NCI-H446 treated with DMSO at 0.1 percent for 48 hours (cell line): ENCODE data around the gene EDN2.

Experiments
- DNase-seq: peaks from one replicate; lab custom pipeline; 2025; lab: John Stamatoyannopoulos, UW

The EDN2 gene

GRCh38 chr1:41517062-41517438 is 32.6 kb upstream of the EDN2 start:
- no peak for DNase-seq

DNA sequence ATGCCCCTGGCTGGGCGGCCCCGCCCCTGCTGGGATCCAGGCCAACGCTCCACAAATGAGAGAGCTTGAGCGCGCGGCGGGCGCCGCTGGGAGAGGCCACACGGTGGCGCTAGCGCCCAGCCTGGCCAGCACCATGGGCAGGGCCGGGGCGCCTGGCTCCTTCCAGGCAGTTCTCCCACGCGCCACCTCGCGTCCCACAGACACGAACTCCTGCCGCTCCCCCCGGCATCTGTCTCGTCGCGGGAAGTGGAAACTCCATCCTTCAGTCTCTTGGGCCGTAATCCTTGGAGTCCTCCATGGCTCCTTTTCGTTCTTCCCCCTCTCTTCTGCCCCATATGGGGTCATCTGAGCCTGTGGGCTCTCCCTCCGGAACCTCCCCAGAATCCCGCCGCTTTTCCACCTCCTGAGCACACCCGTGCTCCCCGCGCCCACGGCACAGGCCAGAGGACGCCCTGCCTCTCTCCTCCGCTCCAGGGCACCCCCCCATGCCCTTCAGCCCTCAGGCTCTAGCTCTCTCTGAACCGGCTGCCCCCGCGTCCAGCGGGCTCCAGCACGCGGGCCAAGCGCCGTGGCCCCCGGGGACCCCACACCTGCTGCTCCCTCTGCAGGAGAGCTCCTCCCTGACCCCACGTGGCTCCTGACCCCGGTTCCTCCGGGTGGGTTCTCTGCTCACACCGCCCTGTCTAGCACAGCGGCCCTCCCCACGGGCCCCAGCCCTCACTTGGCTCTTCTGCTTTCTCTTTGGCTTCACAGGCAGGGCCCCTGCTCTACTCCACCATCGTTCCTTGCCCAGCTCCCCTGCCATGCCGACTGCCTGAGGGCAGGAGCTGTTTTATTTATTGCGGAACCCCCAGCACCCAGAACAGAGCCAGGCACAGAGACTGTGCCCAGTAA is 31.9 kb upstream of the EDN2 start:
- DNase-seq, result peak; percentile 74

GRCh38 chr1:41515778-41516167 is 31.3 kb upstream of the EDN2 start:
- DNase-seq, result no peak

DNA sequence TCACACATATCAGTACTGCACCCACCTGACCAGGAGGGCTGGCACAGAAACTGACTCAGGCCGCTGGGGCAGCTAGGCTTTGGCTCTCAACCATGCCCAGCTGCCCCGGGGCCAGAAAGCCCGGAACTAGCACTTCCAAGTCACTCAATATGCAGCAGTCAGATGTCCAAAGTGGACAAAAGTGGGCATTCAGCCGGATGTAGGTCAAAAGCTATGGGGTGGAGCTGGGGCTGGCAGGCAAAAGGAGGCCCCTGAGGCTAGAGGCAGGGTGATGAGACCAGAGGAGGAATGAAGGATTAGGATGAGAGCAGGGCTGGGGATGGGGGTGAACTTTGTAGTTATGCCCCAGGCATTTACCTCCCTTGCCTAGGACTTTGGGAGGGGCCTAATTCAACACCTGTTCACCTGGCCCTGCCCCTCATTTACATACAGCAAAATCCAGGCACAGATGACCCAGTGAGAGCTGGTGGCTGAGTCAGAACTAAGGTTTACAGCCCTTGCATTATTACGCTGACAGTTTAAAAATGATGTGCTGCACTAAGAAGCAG is 30.7 kb upstream of the EDN2 start:
- DNase-seq, result no peak

DNA sequence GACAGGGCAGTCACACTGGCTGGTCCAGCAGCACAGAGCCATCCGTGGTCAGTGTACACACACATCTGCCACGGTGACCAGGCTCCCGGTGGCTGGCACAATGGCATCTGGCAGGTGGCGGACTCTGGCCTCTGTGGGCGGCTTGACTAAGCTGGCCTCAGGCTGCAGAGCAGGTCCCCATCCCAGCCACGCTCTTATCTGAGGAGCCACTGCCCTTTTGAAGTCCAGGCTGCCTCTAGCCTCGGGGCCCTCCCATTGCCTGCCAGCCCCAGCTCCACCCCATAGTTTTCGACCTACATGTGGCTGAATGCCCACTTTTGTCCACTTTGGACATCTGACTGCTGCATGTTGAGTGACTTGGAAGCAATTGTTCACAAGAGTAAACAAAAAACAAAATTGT is 29.9 kb upstream of the EDN2 start:
- DNase-seq, result no peak

DNA sequence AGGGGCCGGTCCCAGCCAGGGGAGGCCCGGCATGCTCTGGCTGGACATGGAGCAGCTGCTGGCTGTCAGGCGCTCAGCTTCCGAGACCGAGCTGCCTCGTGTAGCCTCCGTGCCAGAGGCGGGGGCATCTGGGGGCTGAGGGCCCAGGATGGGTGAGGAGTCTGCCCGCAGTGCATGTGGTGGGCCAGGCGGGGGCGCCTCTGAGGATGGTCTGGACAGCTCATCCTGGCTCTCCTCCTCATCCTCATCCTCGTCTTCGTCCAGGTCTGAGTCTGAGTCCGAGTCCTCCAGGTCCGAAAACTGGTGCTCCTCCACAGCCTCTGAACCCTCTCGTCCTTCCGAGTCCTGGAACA is 28.9 kb upstream of the EDN2 start:
- no peak for DNase-seq

DNA sequence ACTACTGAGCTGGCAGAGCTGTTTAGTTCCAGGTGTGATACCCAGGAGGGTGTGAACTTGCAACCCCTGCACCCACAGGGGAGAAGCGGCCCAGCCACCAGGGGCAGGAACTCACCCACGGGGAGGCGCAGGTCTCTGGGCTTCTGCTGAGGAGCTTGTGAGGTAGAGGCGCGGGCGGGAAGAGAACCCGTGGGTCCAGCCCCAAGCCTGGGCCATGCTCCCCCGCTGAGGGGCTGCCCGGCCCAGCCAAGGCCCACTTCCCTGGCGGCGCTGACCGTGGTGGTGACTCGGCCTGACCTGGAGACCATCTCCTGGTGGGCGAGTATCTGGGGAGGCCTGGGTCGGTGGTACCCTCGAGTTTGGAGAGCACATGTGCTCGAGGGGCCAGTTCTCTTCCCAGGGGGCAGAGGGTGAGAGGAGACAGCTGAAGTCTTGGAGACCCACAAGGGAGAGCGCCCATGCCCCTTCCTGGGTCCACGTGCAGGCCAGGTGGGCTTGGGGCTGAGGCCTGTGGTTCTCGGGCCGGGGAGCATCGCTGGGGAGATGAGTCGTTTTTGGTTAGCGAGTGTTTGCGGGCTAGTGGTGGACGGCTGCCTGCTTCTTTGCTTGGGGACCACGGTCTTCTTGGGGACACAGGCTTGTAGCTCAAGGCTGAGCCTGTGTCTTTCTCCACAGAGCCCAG is 28.4 kb upstream of the EDN2 start:
- no peak for DNase-seq

DNA sequence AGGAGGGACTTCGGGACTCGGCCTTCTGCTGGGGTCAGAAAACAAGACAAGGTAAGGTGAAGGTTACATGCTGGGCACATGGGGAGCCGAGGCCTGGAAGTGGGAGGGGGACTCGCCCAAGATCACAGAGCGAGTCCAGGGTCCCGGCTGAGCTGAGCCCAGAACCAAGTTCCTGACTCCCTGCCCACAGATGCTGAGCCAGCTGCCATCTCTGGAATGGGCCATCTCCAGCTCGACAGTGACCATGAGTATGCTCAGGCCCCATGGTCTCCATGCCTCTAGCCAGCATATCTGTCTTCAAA is 26.7 kb upstream of the EDN2 start:
- no peak for DNase-seq

DNA sequence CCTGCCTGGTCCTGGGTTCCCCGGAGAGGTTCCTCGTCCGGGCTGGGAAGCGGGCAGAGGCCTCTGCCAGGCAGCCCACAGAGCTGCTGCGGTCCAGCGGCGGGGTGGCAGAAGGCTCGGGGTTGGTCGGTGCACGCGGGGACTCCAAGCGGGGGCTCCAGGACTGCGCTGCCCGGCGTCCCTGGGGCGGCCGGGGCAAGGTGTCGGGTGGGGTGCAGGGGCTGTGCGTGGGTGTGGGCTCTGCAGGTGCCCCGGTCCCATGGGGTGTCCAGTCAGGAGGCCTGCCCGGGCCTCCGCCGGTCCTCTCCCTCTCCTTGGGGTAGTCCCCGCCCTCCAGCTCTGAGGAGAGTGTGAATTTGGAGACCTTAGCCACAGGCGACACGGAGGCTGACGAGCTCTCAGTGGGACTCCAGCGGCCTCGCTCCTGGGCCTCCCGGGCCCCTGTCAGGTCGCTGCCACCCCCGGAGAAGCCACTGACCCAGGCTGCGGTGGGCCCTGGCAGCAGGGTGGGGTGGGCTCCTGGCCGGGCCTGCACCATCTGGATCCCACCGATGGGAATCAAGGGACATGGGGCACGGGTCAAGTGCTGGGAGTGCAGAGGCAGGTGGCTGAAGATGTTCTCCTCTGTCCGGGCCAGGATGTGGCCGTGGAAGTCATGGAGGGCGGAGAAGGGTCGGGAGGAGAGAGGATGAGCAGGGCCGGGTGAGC is 26.2 kb upstream of the EDN2 start:
- DNase-seq, result no peak

GRCh38 chr1:41509270-41509671 is 24.8 kb upstream of the EDN2 start:
- no peak for DNase-seq

DNA sequence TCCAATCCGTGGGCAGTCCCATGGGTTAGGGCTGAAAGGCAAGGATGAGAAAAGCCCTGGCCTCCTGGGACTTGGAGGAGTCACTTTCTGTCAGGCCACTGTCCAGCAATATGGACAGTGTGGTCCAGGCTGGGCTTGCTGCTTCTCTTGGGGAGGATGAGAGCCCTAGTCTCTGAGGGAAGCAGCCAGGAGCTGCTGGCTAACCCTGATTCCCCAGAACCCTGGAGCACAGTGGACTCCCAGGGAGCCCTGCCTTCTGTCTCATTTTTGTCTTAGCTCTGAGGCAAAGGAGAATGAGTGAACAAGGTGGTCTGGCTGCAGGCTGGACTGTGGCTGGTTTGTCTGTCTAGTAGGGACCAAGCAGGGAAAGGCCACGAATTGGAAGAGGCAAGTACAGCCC is 23.8 kb upstream of the EDN2 start:
- DNase-seq, result no peak

DNA sequence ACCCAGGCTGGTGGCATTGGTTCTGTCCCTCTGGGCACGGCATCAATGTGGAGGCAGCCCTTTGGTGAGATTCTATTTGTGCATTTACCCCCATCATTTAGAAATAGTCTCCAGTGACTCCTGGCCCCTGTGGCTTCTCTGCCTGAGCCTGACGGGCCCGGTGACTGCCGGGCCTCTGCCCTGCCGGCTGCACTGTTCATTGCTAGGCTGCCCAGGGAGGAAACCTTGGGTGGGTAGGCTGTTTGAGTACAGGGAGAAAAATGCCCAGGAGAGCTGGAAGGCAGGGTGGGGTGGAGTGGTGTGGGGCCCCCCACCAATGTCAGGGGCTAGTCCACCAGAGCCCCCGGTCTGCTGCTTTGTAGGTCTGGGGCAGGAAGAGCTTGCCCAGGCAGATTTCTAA is 23.4 kb upstream of the EDN2 start:
- no peak for DNase-seq

- no peak for DNase-seq
Observed at GRCh38 chr1:41507110-41507720, 22.7 kb upstream of the EDN2 start.

DNA sequence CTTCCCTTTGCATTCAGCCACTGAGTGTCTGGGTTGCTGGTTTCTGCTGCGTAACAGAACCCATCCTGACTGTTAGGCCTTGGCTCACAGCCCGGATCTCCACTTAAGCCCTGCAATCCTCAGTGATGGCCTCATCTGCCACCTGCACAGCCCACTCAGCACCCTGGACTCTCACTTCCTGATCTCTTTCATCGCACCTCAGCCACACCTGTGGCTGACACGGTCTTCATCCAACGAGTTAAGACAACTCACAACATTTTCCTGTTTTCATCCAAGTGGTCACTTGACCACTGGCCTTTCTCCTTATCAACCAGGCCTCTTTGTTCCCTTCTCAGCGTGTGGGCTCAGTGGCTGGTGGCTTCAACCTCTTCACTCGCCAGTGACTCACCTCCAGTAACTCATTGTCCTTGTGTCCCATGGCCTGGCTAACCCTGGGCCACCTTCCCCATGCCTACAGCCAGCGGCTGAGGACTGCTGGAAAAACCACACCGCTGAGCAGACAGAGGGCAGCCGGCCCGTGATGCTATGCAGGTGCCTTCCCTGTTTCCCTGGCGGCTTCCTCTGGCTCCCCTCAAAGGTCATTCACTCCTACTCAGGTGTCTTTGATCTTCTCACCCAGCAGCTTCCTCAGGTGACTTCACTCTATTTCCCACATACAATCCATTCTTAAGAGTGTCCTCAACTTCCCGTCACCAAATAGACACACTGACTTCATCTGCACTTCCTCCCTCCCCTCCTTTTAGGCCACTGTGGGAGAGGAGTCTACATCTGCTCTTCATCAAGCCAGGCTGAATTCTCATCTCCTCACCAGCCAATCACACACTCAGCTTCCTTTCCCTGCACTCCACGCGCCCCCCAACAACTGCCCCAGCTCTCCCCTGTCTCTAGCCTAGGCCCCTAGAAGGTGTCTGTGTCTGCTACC is 19.9 kb upstream of the EDN2 start:
- peak; percentile 71 for DNase-seq

GRCh38 chr1:41503538-41504113 is 19.1 kb upstream of the EDN2 start:
- DNase-seq, result peak; percentile 71

DNA sequence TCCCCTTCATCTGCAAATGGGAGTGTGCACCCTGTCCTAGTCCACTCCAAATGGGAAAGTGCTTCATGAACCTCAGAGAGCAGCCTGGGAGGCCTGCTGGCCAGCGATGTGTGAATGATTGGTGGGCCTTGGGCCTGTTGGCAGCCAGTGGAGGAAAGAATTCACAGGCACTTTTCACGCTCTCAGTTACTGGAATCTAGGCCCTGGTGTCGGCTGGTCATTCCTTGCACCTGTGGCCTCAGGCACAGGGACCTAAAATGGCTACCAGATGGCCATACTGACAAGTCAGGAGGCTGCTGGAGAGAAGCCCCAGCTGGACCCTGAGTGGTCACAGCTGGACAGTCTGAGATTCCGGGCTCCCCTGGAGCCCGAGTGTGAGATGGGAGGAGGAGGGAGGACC is 18.4 kb upstream of the EDN2 start:
- DNase-seq, result no peak

DNA sequence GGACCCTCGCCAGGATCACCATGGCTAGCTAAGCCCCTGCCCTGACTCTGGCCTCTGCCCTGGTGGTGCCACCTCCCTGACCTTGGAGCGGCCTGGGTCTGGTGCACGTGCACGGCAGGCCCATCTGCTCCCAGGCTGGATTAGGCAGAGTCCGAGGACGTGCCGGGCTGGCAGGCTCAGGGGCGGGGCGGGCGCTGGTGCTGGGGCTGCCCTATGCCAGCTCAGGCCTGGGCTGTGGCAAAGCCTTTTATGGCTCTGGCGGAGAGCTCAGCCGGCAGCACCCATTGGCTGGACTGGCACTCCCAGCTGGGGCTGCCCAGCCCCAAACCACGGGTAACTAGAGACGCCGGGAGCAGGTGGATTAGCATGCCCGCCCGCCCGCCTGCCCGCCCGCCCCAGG is 17.1 kb upstream of the EDN2 start:
- no peak for DNase-seq

DNA sequence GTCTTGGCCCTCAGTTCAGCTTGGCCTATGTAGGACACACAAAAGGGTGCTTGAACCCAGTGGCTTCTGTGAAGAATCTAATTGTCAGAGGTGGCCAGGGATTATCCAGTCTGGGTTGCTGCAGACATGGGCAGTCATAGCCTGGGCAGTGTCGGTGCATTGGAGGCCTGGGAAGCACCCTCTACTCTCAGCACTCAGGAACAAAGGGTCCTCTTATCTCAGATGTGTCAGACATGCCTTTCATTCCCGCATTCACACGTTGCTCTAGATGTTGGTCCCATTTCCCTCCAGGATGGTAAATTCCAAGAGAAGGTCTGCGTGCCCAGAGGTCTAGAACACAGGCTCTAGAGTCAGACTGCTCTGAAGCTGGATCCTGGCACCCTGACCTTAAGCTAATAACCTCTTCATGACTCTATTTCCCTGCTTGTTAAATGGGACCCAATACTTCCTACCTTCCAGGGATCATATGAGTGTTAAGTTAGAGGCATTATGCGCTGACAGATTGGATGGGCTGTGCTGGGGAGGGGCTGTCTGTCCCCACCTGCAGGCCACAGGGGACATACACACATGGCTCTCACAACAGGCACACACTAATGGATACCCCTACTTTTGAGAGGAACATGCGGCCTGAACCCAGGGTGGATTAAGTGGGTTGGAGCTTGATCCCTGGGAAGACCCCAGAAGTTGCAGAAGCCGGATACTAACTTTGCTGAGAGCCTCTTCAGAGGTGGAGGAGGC is 16.5 kb upstream of the EDN2 start:
- no peak for DNase-seq

DNA sequence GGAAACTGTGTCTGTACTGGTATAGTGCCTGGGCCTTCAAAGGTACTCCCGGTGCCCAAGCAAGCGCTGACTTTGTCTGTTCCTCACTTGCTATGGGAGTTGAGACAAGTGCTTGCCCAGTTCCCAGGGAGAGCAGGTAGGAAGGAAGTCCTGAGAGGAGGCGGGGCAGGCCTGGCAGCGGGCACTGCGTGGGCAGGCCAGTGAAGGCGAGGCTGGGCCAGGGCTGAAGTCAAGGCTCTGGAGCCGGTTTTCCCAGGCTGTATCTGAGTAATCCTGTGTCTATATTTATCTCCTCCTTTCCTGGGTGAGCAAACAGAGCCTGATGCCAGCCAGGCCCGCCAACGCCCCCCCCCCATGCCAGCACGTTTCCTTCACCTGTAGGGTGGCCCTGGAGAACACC is 15.9 kb upstream of the EDN2 start:
- DNase-seq, result no peak

- DNase-seq, result no peak
Observed at GRCh38 chr1:41499591-41499990, 15.1 kb upstream of the EDN2 start.
